GM12878 (cell line): ENCODE measurements around the gene MEF2C. TPM values are rescaled to one million over a fixed set of nuclear protein-coding genes. Genes with fewer than 3 reads are reported as not detected.

ENCODE experiments used
- ATF7 ChIP-seq: fragments of 450-650 bp; IDR thresholded peaks from 2 replicates; pipeline ENCODE4 v1.6.1; 2016; ENCODE audit warnings: low read depth, mild to moderate bottlenecking
- ESRRA ChIP-seq: IDR thresholded peaks from 2 replicates; pipeline ENCODE4 v1.6.1; 2012; ENCODE audit warnings: mild to moderate bottlenecking, low read length, improper control_type of control experiment
- JUNB ChIP-seq: IDR thresholded peaks from 2 replicates; pipeline ENCODE4 v1.6.1; 2016; ENCODE audit warnings: antibody characterized with exemption, mild to moderate bottlenecking
- KDM1A ChIP-seq: fragments of 200-600 bp; sonication (generic); IDR thresholded peaks from 2 replicates; pipeline ENCODE4 v1.6.1; 2016; ENCODE audit warnings: borderline replicate concordance
- LARP7 ChIP-seq: fragments of 450-650 bp; IDR thresholded peaks from 2 replicates; pipeline ENCODE4 v1.6.1; 2017; ENCODE audit warnings: mild to moderate bottlenecking
- RAD21 ChIP-seq: IDR thresholded peaks from 2 replicates; pipeline ENCODE4 v1.6.1; 2011; ENCODE audit warnings: mild to moderate bottlenecking, low read depth, low read length, moderate library complexity; ENCODE audit not compliant: insufficient read depth
- SPI1 ChIP-seq: IDR thresholded peaks from 2 replicates; pipeline ENCODE4 v1.6.1; 2011; ENCODE audit warnings: low read depth, mild to moderate bottlenecking, low read length, moderate library complexity, borderline replicate concordance; ENCODE audit not compliant: insufficient read depth
- polyA plus RNA-seq, 11 experiments: library from polyadenylated mRNA; depleted of rRNA in 4 of 11; unstranded in 6 of 11; stranded (reverse) in 5 of 11; fragments of >200 nt; fragmentation: Nextera tagmentation in 4 of 11; fragmentation: Illumina TruSeq in 1 of 11; extraction: Ambion mirVana in 4 of 11; extraction: Trizol in 1 of 11; gene quantifications; 1 replicate in 1 of 11; 2 replicates in 10 of 11; pipeline versions ENCODE4 v1.2.1 to v1.2.3, GENCODE V29; 2011 to 2016; ENCODE audit warnings: inconsistent platforms in 2 of 11, missing spikeins in 2 of 11, low read depth in 1 of 11
- total RNA-seq, 4 experiments: library from RNA; depleted of rRNA in 3 of 4; stranded (reverse); fragments of >200 nt in 3 of 4; fragmentation: Illumina TruSeq in 1 of 4; extraction: Trizol in 1 of 4; gene quantifications; 2 replicates each; pipeline versions ENCODE4 v1.2.1 to v1.2.3, GENCODE V29; 2013 to 2021
- TF ChIP-seq, protein P1 (sequence below): fragments of 450-650 bp; IDR thresholded peaks from 2 replicates; pipeline ENCODE4 v1.6.1; 2017; ENCODE audit warnings: mild to moderate bottlenecking, moderate library complexity
- TF ChIP-seq, protein P2 (sequence below): IDR thresholded peaks from 2 replicates; pipeline ENCODE4 v1.6.1; 2012; ENCODE audit warnings: mild to moderate bottlenecking, low read depth, low read length

Gene MEF2C
- total and polyA plus RNA-seq, 10 of the 15 experiments (the other 5 are each of a cell fraction or from before 2014, with no cell fraction given): 104 to 225 (median 180) TPM

DNA sequence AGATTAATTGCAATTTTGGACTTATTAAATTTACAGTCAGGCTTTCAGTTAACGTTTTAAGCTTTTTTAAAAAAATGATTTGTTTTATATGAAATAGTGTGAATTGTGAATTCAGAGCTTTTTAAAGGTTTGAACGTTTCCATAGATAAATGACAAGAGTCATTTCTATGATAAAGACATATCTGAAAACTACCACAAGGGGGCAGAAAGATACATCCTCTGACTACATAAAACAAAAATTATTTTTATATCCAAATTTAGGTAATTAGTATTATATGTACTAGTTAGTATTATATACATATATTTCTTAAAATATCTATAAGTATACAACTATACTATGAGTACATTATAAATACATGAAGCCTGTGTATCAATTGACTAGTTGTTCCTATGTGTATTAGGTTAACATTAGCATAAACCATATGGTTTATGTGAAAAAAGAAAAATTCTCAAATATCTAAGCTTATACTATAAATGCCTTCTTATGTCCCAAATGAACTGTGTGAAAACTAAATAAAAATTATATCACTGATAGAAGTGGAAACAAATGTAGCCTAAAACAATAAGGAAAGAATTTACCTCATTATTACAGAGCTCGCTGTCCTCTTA lies 155.2 kb downstream of the MEF2C start (continued):
- TF ChIP-seq, protein P1, sequence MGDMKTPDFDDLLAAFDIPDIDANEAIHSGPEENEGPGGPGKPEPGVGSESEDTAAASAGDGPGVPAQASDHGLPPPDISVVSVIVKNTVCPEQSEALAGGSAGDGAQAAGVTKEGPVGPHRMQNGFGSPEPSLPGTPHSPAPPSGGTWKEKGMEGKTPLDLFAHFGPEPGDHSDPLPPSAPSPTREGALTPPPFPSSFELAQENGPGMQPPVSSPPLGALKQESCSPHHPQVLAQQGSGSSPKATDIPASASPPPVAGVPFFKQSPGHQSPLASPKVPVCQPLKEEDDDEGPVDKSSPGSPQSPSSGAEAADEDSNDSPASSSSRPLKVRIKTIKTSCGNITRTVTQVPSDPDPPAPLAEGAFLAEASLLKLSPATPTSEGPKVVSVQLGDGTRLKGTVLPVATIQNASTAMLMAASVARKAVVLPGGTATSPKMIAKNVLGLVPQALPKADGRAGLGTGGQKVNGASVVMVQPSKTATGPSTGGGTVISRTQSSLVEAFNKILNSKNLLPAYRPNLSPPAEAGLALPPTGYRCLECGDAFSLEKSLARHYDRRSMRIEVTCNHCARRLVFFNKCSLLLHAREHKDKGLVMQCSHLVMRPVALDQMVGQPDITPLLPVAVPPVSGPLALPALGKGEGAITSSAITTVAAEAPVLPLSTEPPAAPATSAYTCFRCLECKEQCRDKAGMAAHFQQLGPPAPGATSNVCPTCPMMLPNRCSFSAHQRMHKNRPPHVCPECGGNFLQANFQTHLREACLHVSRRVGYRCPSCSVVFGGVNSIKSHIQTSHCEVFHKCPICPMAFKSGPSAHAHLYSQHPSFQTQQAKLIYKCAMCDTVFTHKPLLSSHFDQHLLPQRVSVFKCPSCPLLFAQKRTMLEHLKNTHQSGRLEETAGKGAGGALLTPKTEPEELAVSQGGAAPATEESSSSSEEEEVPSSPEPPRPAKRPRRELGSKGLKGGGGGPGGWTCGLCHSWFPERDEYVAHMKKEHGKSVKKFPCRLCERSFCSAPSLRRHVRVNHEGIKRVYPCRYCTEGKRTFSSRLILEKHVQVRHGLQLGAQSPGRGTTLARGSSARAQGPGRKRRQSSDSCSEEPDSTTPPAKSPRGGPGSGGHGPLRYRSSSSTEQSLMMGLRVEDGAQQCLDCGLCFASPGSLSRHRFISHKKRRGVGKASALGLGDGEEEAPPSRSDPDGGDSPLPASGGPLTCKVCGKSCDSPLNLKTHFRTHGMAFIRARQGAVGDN: no peak
- TF ChIP-seq ATF7 (no peak), KDM1A (no peak), RAD21 (peak; percentile 40; the same call in 1 of the 2 replicates), ESRRA (no peak), JUNB (no peak), SPI1 (no peak), LARP7 (no peak)
- TF ChIP-seq, protein P2, sequence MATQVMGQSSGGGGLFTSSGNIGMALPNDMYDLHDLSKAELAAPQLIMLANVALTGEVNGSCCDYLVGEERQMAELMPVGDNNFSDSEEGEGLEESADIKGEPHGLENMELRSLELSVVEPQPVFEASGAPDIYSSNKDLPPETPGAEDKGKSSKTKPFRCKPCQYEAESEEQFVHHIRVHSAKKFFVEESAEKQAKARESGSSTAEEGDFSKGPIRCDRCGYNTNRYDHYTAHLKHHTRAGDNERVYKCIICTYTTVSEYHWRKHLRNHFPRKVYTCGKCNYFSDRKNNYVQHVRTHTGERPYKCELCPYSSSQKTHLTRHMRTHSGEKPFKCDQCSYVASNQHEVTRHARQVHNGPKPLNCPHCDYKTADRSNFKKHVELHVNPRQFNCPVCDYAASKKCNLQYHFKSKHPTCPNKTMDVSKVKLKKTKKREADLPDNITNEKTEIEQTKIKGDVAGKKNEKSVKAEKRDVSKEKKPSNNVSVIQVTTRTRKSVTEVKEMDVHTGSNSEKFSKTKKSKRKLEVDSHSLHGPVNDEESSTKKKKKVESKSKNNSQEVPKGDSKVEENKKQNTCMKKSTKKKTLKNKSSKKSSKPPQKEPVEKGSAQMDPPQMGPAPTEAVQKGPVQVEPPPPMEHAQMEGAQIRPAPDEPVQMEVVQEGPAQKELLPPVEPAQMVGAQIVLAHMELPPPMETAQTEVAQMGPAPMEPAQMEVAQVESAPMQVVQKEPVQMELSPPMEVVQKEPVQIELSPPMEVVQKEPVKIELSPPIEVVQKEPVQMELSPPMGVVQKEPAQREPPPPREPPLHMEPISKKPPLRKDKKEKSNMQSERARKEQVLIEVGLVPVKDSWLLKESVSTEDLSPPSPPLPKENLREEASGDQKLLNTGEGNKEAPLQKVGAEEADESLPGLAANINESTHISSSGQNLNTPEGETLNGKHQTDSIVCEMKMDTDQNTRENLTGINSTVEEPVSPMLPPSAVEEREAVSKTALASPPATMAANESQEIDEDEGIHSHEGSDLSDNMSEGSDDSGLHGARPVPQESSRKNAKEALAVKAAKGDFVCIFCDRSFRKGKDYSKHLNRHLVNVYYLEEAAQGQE: no peak
